ENCODE measurements around the gene ZNF428.
A peak's percentile ranks its signal among the peaks of the same experiment; 100 is the strongest.

The ZNF428 gene

DNA sequence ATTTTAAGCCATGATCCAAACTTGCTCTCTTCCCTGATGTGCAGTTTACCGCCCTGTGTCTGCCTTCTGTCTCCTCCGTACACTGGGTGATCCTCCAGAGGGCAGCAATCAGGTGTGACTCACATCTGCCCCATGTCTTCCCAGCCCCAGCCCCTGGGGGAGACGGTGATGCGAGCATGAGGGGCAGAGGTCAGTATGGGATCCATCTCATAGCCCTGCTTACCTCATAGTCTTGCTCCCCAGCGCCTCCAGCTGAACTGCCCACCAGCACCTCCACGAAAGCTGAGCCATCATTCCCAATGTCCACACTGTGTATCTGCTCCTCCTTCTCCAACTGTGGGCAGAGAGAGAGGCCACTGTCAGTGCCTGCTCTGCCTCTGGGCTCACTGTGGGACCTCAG, 58.7 kb downstream of the ZNF428 start:
- peak; percentile 49 for DNase-seq

All from CD4-positive, alpha-beta T cell treated with Interleukin-17A for 4 hours (primary cell).